ENCODE measurements around the gene OR2V1. TPM values are rescaled to one million over a fixed set of nuclear protein-coding genes. Genes with fewer than 3 reads are reported as not detected.

OR2V1 gene
- total and polyA plus RNA-seq, 2 donors (not counting 1 experiment from before 2014, with no cell fraction given): not detected

- H3K36me3 ChIP-seq (replicated peaks in 1 of 2; ENCODE audit: control extremely low read depth in 1 of 2, control insufficient read depth in 1 of 2, extremely low read depth in 1 of 2, insufficient read depth in 2 of 2, low read length in 1 of 2): no peaks in the 10 kb centered on the region
- DNase-seq (no peak), ATAC-seq (ENCODE audit: low read depth) (no peak)
- POLR2A ChIA-PET: no interaction called here
- Mint-ChIP-seq H3K4me1 (no peaks in the 10 kb centered on the region), H3K27ac (no peak overlapping the region), H3K4me3 (no peak overlapping the region), H3K9me3 (ENCODE audit: insufficient read depth) (peaks cover 5% of the 10 kb centered on the region), H3K27me3 (peaks cover 32% of the 10 kb centered on the region)
- CTCF ChIA-PET: no interaction called here
- intact Hi-C loops (cut with micrococcal nuclease): no loop called here
- H2AFZ ChIP-seq (ENCODE audit: insufficient read depth, low read depth, low read length, poor library complexity, severe bottlenecking): no peak overlapping the region
- TF ChIP-seq CTCF (IDR thresholded peaks at IDR 0.05): no peak
- no peak for TF ChIP-seq EZH2 (IDR thresholded peaks at IDR 0.05; ENCODE audit: borderline replicate concordance, insufficient read depth, low read depth, low read length, poor library complexity, severe bottlenecking)
- no peaks in the 10 kb centered on the region for H3K4me1 ChIP-seq (ENCODE audit: control insufficient read depth in 2 of 2, insufficient read depth in 2 of 2, low read length in 2 of 2)
- WGBS (ENCODE audit: insufficient coverage): 76% methylated on average over 3 of the region's 3 CpGs
- no peak overlapping the region for H3K4me3 ChIP-seq (ENCODE audit: control extremely low read depth in 1 of 5, extremely low read depth in 1 of 5, insufficient read depth in 1 of 5, low read depth in 2 of 5, low read length in 4 of 5)
- no peak overlapping the region for H3K9ac ChIP-seq (ENCODE audit: low read length)
- no peaks in the 10 kb centered on the region for H4K20me1 ChIP-seq (ENCODE audit: control insufficient read depth, insufficient read depth, low read length, poor library complexity, severe bottlenecking)
- no peaks in the 10 kb centered on the region for H3K79me2 ChIP-seq (ENCODE audit: control insufficient read depth, insufficient read depth, low read length)
- no peak overlapping the region for H3K4me2 ChIP-seq (replicated peaks; ENCODE audit: low read depth, low read length, poor library complexity, severe bottlenecking)
- H3K27me3 ChIP-seq (replicated peaks in 1 of 4; ENCODE audit: control extremely low read depth in 1 of 4, control insufficient read depth in 3 of 4, insufficient read depth in 4 of 4, low read length in 3 of 4): peaks cover 0 to 15% (median 1%) of the 10 kb centered on the region in 4 experiments
- H3K27ac ChIP-seq (ENCODE audit: low read length in 2 of 2): no peak overlapping the region
- H3K9me3 ChIP-seq (ENCODE audit: control extremely low read depth in 1 of 3, control insufficient read depth in 2 of 3, insufficient read depth in 1 of 3, low read length in 2 of 3): peaks cover 0 to 23% (median 3%) of the 10 kb centered on the region in 3 donors
These were observed 9.8 kb upstream of the OR2V1 start for GRCh38 chr5:181140766-181141165.

GRCh38 chr5:181138258-181138657 is 7.3 kb upstream of the OR2V1 start:
- Histone ChIP-seq H3K27ac (ENCODE audit: low read length in 2 of 2) (no peak overlapping the region), H3K79me2 (ENCODE audit: control insufficient read depth, insufficient read depth, low read length) (no peaks in the 10 kb centered on the region), H3K4me2 (replicated peaks; ENCODE audit: low read depth, low read length, poor library complexity, severe bottlenecking) (no peak overlapping the region), H2AFZ (ENCODE audit: insufficient read depth, low read depth, low read length, poor library complexity, severe bottlenecking) (no peak overlapping the region), H3K9me3 (ENCODE audit: control extremely low read depth in 1 of 3, control insufficient read depth in 2 of 3, insufficient read depth in 1 of 3, low read length in 2 of 3) (peaks cover 0 to 23% (median 3%) of the 10 kb centered on the region in 3 donors), H3K4me1 (ENCODE audit: control insufficient read depth in 2 of 2, insufficient read depth in 2 of 2, low read length in 2 of 2) (no peaks in the 10 kb centered on the region), H3K9ac (ENCODE audit: low read length) (no peak overlapping the region), H3K27me3 (replicated peaks in 1 of 4; ENCODE audit: control extremely low read depth in 1 of 4, control insufficient read depth in 3 of 4, insufficient read depth in 4 of 4, low read length in 3 of 4) (peaks cover 0 to 10% (median 0%) of the 10 kb centered on the region in 4 experiments), H3K36me3 (replicated peaks in 1 of 2; ENCODE audit: control extremely low read depth in 1 of 2, control insufficient read depth in 1 of 2, extremely low read depth in 1 of 2, insufficient read depth in 2 of 2, low read length in 1 of 2) (no peaks in the 10 kb centered on the region), H3K4me3 (ENCODE audit: control extremely low read depth in 1 of 5, extremely low read depth in 1 of 5, insufficient read depth in 1 of 5, low read depth in 2 of 5, low read length in 4 of 5) (no peak overlapping the region), H4K20me1 (ENCODE audit: control insufficient read depth, insufficient read depth, low read length, poor library complexity, severe bottlenecking) (no peaks in the 10 kb centered on the region)
- DNase-seq (no peak), ATAC-seq (ENCODE audit: low read depth) (no peak)
- WGBS (ENCODE audit: insufficient coverage): 73% methylated on average over 3 of the region's 5 CpGs
- intact Hi-C loops (cut with micrococcal nuclease): no loop called here
- Mint-ChIP-seq H3K4me1 (no peaks in the 10 kb centered on the region), H3K27me3 (peaks cover 28% of the 10 kb centered on the region), H3K4me3 (no peak overlapping the region), H3K27ac (no peak overlapping the region), H3K9me3 (ENCODE audit: insufficient read depth) (peaks cover 5% of the 10 kb centered on the region)
- no peak for TF ChIP-seq EZH2 (IDR thresholded peaks at IDR 0.05; ENCODE audit: borderline replicate concordance, insufficient read depth, low read depth, low read length, poor library complexity, severe bottlenecking)
- no peak for TF ChIP-seq CTCF (IDR thresholded peaks at IDR 0.05)
- CTCF ChIA-PET: no interaction called here
- POLR2A ChIA-PET: no interaction called here

Data from B cell (primary cell).